Heart left ventricle (tissue), 13 donors: ENCODE results near the gene SERPINA5.

ENCODE experiments used
- POLR2A ChIP-seq, 2 donors: fragments of 450-650 bp; IDR thresholded peaks; one replicate each; pipeline ENCODE4 v1.6.1; 2017; ENCODE audit warnings: antibody characterized with exemption in 2 of 2, mild to moderate bottlenecking in 2 of 2, moderate library complexity in 2 of 2
- TF ChIP-seq, protein P1 (sequence below), 12 donors: fragments of 200-600 bp; sonication (generic) in 4 of 12; IDR thresholded peaks; one replicate each; pipeline versions ENCODE4 v1.5.0 to v1.8.0; 2018 to 2022; ENCODE audit warnings: antibody characterized with exemption in 12 of 12, mild to moderate bottlenecking in 5 of 12
- donor health status: ischemic (EF 13 %, LVEDD 7.1; RV severe dilation, severe dysfunction).
- donor health status: DM: no; HTN: yes; CAD: no.
- donor health status: DM: no; HTN: no; CAD: no.
- donor health status: ischemic (EF 25% LVEDD 6.9; RV normal size, moderate dysfunction).
- donor health status: ischemic (EF 25% LVEDD 5.7; RV mildly dilated, moderate dysfunction).
- donor health status: ischemic (EF 35%, LVEDD 5.7; RV mildly dilated, moderate dysfunction).
- donor health status: nonischemic (EF 11% LVEDD 7.7; RV severe dilation, severe dysfunction).
- donor health status: DM: yes; HTN: yes; CAD: no.
- donor health status: PGD.
- donor health status: ischemic (EF 29% LVEDD 5.4; RV normal size, mild dysfunction).
- donor health status: nonischemic (EF 23%, LVEDD 6.1; RV moderate dilation, normal function).

DNA sequence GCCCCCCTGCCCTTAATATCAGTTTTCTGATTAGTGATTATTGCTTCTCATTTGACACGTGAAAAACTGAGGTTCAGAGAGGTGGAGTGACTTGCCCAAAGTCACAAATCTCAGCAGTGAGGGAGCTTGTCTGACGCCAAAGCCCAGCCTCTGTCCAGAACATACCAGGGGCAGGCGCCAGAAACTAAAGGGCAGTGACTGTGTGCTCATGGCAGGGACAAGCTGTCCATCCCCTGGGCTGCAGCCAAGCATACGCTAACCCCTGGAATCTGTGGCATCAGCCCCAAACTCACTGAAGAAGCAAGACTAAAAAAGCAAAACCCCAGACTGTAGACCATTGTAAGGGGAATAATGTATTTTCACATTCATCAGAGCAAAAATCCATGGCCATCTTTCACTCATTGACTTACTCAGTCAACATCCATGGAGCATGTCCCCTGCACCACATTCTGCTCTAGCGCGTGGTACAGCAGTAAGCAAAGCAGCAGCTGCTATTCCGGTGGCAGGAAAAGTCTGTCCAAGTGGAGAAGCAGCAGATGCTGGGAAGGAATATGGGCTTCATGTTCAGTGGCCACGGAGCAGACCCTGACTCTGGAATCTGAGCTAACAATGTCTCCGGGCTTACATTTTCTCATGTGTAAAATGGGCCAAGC lies 21.5 kb upstream of the SERPINA5 start:
- no peak for TF ChIP-seq POLR2A (IDR thresholded peaks at IDR 0.05)
- TF ChIP-seq, protein P1, sequence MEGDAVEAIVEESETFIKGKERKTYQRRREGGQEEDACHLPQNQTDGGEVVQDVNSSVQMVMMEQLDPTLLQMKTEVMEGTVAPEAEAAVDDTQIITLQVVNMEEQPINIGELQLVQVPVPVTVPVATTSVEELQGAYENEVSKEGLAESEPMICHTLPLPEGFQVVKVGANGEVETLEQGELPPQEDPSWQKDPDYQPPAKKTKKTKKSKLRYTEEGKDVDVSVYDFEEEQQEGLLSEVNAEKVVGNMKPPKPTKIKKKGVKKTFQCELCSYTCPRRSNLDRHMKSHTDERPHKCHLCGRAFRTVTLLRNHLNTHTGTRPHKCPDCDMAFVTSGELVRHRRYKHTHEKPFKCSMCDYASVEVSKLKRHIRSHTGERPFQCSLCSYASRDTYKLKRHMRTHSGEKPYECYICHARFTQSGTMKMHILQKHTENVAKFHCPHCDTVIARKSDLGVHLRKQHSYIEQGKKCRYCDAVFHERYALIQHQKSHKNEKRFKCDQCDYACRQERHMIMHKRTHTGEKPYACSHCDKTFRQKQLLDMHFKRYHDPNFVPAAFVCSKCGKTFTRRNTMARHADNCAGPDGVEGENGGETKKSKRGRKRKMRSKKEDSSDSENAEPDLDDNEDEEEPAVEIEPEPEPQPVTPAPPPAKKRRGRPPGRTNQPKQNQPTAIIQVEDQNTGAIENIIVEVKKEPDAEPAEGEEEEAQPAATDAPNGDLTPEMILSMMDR (IDR thresholded peaks at IDR 0.05), result no peak
